Liver (tissue), 3 donors: ENCODE data around the gene CEP83.

Experiments used
- FOXA1 ChIP-seq: IDR thresholded peaks from 2 replicates; pipeline ENCODE4 v1.6.1; 2016; ENCODE audit warnings: antibody characterized with exemption
- HNF4G ChIP-seq: IDR thresholded peaks from 2 replicates; pipeline ENCODE4 v1.6.1; 2016; ENCODE audit warnings: antibody characterized with exemption
- TAF1 ChIP-seq: conservative IDR thresholded peaks from 2 replicates; pipeline ENCODE4 v1.6.1; 2016; ENCODE audit warnings: antibody characterized with exemption, mild to moderate bottlenecking
- YY1 ChIP-seq: IDR thresholded peaks from 2 replicates; pipeline ENCODE4 v1.6.1; 2016; ENCODE audit warnings: antibody characterized with exemption, mild to moderate bottlenecking
- TF ChIP-seq, protein P1 (sequence below): fragments of 150-350 bp; IDR thresholded peaks from 2 replicates; pipeline ENCODE4 v1.5.1; 2017; ENCODE audit warnings: improper control_type of control experiment, low read depth, low read length; ENCODE audit not compliant: missing input control
- TF ChIP-seq, protein P2 (sequence below): IDR thresholded peaks from 2 replicates; pipeline ENCODE4 v1.6.1; 2016; ENCODE audit warnings: antibody characterized with exemption
- TF ChIP-seq, protein P3 (sequence below): IDR thresholded peaks from 2 replicates; pipeline ENCODE4 v1.6.1; 2016; ENCODE audit warnings: antibody characterized with exemption, mild to moderate bottlenecking
- donor health status: healthy.
- donor health status: healthy.

DNA sequence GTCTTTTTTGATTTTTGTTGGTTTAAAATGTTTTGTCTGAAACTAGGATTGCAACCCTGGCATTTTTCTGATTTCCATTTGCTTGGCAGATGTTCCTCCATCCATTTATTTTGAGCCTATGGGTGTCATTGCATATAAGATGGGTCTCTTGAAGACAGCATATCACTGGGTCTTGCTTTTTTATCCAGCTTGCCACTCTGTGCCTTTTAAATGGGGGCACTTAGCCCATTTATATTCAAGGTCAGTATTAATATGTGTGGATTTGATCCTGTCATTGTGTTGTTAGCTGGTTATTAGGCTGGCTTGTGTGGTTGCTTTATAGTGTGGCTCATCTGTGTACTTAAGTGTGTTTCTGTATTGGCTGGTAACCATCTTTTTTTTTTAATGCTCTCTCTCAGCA is 139.6 kb downstream of the CEP83 start:
- TF ChIP-seq, protein P1, sequence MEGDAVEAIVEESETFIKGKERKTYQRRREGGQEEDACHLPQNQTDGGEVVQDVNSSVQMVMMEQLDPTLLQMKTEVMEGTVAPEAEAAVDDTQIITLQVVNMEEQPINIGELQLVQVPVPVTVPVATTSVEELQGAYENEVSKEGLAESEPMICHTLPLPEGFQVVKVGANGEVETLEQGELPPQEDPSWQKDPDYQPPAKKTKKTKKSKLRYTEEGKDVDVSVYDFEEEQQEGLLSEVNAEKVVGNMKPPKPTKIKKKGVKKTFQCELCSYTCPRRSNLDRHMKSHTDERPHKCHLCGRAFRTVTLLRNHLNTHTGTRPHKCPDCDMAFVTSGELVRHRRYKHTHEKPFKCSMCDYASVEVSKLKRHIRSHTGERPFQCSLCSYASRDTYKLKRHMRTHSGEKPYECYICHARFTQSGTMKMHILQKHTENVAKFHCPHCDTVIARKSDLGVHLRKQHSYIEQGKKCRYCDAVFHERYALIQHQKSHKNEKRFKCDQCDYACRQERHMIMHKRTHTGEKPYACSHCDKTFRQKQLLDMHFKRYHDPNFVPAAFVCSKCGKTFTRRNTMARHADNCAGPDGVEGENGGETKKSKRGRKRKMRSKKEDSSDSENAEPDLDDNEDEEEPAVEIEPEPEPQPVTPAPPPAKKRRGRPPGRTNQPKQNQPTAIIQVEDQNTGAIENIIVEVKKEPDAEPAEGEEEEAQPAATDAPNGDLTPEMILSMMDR, result no peak
- no peak for TF ChIP-seq YY1
- TF ChIP-seq TAF1, result no peak
- TF ChIP-seq, protein P2, sequence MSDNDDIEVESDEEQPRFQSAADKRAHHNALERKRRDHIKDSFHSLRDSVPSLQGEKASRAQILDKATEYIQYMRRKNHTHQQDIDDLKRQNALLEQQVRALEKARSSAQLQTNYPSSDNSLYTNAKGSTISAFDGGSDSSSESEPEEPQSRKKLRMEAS, result no peak
- no peak for TF ChIP-seq FOXA1
- TF ChIP-seq, protein P3, sequence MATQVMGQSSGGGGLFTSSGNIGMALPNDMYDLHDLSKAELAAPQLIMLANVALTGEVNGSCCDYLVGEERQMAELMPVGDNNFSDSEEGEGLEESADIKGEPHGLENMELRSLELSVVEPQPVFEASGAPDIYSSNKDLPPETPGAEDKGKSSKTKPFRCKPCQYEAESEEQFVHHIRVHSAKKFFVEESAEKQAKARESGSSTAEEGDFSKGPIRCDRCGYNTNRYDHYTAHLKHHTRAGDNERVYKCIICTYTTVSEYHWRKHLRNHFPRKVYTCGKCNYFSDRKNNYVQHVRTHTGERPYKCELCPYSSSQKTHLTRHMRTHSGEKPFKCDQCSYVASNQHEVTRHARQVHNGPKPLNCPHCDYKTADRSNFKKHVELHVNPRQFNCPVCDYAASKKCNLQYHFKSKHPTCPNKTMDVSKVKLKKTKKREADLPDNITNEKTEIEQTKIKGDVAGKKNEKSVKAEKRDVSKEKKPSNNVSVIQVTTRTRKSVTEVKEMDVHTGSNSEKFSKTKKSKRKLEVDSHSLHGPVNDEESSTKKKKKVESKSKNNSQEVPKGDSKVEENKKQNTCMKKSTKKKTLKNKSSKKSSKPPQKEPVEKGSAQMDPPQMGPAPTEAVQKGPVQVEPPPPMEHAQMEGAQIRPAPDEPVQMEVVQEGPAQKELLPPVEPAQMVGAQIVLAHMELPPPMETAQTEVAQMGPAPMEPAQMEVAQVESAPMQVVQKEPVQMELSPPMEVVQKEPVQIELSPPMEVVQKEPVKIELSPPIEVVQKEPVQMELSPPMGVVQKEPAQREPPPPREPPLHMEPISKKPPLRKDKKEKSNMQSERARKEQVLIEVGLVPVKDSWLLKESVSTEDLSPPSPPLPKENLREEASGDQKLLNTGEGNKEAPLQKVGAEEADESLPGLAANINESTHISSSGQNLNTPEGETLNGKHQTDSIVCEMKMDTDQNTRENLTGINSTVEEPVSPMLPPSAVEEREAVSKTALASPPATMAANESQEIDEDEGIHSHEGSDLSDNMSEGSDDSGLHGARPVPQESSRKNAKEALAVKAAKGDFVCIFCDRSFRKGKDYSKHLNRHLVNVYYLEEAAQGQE, result no peak
- TF ChIP-seq HNF4G, result no peak
